Measurements from ENCODE around the gene XXYLT1.

DNA sequence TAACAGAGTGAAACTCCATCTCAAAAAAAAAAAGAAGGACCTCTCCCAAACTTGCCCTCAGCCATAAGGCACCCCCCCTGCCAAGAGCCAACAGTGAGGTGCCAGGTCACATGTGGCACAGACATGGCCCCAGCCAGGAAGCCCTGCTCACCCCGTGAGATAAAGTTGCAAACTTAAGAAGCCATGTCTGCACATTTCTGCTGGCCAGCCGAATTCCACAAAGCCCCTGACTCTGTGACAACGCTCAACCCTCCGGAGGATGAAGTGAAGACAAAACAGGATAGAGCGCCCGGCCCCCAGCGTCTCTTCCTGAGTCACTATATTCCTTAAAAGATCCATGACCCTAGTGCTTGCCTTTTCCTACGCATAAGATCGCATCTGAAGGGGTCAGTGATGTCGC lies 188.1 kb downstream of the XXYLT1 start:
- TF ChIP-seq, protein P1, sequence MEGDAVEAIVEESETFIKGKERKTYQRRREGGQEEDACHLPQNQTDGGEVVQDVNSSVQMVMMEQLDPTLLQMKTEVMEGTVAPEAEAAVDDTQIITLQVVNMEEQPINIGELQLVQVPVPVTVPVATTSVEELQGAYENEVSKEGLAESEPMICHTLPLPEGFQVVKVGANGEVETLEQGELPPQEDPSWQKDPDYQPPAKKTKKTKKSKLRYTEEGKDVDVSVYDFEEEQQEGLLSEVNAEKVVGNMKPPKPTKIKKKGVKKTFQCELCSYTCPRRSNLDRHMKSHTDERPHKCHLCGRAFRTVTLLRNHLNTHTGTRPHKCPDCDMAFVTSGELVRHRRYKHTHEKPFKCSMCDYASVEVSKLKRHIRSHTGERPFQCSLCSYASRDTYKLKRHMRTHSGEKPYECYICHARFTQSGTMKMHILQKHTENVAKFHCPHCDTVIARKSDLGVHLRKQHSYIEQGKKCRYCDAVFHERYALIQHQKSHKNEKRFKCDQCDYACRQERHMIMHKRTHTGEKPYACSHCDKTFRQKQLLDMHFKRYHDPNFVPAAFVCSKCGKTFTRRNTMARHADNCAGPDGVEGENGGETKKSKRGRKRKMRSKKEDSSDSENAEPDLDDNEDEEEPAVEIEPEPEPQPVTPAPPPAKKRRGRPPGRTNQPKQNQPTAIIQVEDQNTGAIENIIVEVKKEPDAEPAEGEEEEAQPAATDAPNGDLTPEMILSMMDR (IDR thresholded peaks at IDR 0.05): no peak
- no peak for TF ChIP-seq POLR2A (IDR thresholded peaks at IDR 0.05)

Measured in adrenal gland (tissue), 5 donors.